ENCODE measurements around the gene GLP1R. TPM values are rescaled to one million over a fixed set of nuclear protein-coding genes. Genes with fewer than 3 reads are reported as not detected.
A peak's percentile ranks its signal among the peaks of the same experiment; 100 is the strongest.

GLP1R gene
- not detected for total RNA-seq

DNA sequence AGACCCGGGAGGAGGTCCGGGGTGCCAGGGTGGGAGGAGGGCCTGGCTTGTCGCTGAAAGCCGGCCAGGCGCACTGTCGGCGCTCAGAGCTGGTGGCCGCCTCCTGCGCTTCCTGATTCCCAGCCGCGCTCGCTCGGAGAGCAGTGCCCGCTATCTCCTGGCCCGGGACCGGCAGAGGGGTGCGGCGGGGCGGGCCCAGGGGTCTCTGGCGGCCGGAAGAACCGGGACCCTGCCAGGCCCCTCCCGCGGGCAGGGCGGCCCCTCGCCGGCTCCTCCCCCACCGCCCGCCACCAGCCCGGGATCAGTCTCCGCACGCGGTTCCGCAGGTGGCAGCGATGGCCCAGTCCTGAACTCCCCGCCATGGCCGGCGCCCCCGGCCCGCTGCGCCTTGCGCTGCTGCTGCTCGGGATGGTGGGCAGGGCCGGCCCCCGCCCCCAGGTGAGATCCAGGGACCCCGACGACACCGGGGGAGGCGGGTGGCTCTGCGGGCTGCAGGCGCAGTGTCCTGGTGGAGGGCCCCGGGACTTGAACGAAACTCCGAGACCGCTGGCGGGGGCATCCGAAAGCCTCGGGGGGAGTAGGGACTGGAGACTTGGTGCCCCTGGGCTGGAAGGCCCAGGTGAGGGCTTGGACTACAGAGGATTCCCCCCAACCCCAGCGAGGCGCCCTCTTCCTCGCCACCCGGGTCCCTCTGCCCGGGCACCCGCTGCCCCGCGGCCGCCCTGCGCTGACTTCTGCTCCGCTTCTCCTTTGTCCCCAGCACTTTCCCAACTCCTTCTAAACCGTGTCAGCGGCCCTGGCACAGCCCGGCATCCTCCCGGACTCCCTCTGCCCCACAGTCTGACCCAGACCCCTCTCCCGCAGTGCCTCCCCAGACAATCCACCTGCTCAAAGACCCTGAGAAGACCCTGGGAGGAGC lies at the start of gene GLP1R:
GLP1R (plus strand) TSS at position 301 of the 919 bp plus-strand sequence; CDS start at position 361, 60 bp downstream.
- Histone ChIP-seq H3K9me3 (no peaks in the 10 kb centered on the region), H3K4me3 (peak within 1 kb of the TSS; percentile 9 to 47), H3K27me3 (peaks cover 12% of the 10 kb centered on the region), H3K4me1 (no peaks in the 10 kb centered on the region), H3K27ac (no peak within 1 kb of the TSS), H3K36me3 (no peaks in the 10 kb centered on the region)
- DNase-seq (ENCODE audit: low spot score in 2 of 2), result no peak
- intact Hi-C loops (cut with DNase I), result no loop called here
- no peak for TF ChIP-seq CTCF (IDR thresholded peaks at IDR 0.05)

GRCh38 chr6:39003072-39003471 lies 45.5 kb upstream of the GLP1R start:
- no peak for DNase-seq (ENCODE audit: low spot score in 2 of 2)
- H3K27me3 ChIP-seq, result no peaks in the 10 kb centered on the region
- H3K9me3 ChIP-seq, result no peaks in the 10 kb centered on the region
- no peak overlapping the region for H3K27ac ChIP-seq
- no peak overlapping the region for H3K4me3 ChIP-seq
- H3K4me1 ChIP-seq, result no peaks in the 10 kb centered on the region
- intact Hi-C loops (cut with DNase I), result no loop called here
- TF ChIP-seq CTCF (IDR thresholded peaks at IDR 0.05), result no peak
- H3K36me3 ChIP-seq, result no peaks in the 10 kb centered on the region

DNA sequence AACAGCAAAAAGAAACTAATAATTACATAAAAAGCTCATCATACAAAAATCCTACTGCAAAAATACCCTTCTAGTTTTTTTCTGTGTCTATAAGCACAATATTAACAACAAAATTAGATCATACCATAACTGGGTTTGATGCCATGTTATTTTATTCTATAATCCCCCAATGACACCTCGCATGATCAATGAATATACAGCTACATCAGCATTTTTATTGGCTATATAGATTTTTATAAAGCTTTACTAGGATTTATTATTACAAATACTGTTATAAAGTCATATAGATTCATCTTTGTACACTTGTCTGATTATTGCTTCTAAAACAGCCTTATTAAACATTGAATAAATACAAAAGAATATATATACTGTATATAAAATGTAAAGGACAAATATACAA lies 45.1 kb upstream of the GLP1R start:
- no peak for TF ChIP-seq CTCF (IDR thresholded peaks at IDR 0.05)
- intact Hi-C loops (cut with DNase I), result no loop called here
- H3K27me3 ChIP-seq, result no peaks in the 10 kb centered on the region
- H3K36me3 ChIP-seq, result no peaks in the 10 kb centered on the region
- no peak overlapping the region for H3K4me3 ChIP-seq
- H3K4me1 ChIP-seq, result no peaks in the 10 kb centered on the region
- no peak overlapping the region for H3K27ac ChIP-seq
- no peak for DNase-seq (ENCODE audit: low spot score in 2 of 2)
- H3K9me3 ChIP-seq, result no peaks in the 10 kb centered on the region

DNA sequence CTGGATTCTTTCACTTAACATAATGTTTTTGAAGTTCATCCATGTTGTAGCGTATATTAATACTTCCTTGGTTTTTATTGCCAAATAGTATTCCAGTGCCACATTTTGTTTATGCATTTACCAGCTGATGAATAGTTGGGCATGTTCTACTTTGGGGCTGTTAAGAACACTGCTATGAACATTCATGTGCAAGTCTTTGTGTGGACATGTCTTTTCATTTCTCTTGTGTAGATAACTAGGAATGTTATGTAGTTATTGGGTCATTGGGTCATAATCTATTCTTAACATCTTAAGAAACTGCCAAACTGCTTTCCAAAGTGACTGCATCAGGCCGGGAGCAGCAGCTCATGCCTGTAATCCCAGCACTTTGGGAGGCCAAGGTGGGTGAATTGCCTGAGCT lies 43.8 kb upstream of the GLP1R start:
- Histone ChIP-seq H3K27ac (no peak overlapping the region), H3K4me1 (no peaks in the 10 kb centered on the region), H3K9me3 (no peaks in the 10 kb centered on the region), H3K27me3 (no peaks in the 10 kb centered on the region), H3K36me3 (no peaks in the 10 kb centered on the region), H3K4me3 (no peak overlapping the region)
- TF ChIP-seq CTCF (IDR thresholded peaks at IDR 0.05), result no peak
- intact Hi-C loops (cut with DNase I), result no loop called here
- no peak for DNase-seq (ENCODE audit: low spot score in 2 of 2)

GRCh38 chr6:39005774-39006173 lies 42.8 kb upstream of the GLP1R start:
- no peaks in the 10 kb centered on the region for H3K4me1 ChIP-seq
- TF ChIP-seq CTCF (IDR thresholded peaks at IDR 0.05), result no peak
- no peaks in the 10 kb centered on the region for H3K9me3 ChIP-seq
- no peak overlapping the region for H3K4me3 ChIP-seq
- no peaks in the 10 kb centered on the region for H3K27me3 ChIP-seq
- DNase-seq (ENCODE audit: low spot score in 2 of 2), result no peak
- no peaks in the 10 kb centered on the region for H3K36me3 ChIP-seq
- no peak overlapping the region for H3K27ac ChIP-seq
- intact Hi-C loops (cut with DNase I), result no loop called here
